Muscle of leg (tissue), 11 donors: ENCODE data around the gene CUEDC1. TPM values are rescaled to one million over a fixed set of nuclear protein-coding genes. Genes with fewer than 3 reads are reported as not detected.
"Not testable (repeated sequence)": the region's sequence is repeated elsewhere in the genome, so short reads cannot be mapped to it uniquely, and the experiment has no call there.

Experiments
- DNase-seq: peaks from one replicate; pipeline ENCODE4 v3.0.0; 2013
- H3K27ac ChIP-seq: one replicate; pipeline ENCODE4 v1.5.1; 2013; ENCODE audit warnings: mild to moderate bottlenecking, low read length, control low read depth
- H3K27me3 ChIP-seq: one replicate; pipeline ENCODE4 v1.6.1; 2013; ENCODE audit warnings: low read length; ENCODE audit not compliant: control insufficient read depth, insufficient read depth
- H3K36me3 ChIP-seq: one replicate; pipeline ENCODE4 v1.6.1; 2013; ENCODE audit warnings: low read length; ENCODE audit not compliant: control insufficient read depth, insufficient read depth
- H3K4me1 ChIP-seq: one replicate; pipeline ENCODE4 v1.6.1; 2013; ENCODE audit warnings: low read length; ENCODE audit not compliant: control insufficient read depth, insufficient read depth
- H3K4me3 ChIP-seq: one replicate; pipeline ENCODE4 v1.5.1; 2013; ENCODE audit warnings: low read length, control low read depth
- H3K9me3 ChIP-seq: replicated peaks from 2 replicates; pipeline ENCODE4 v1.6.1; 2013; ENCODE audit warnings: low read depth, low read length; ENCODE audit not compliant: control insufficient read depth
- WGBS: methylation state at CpG from one replicate; pipeline ENCODE4 v1.1.5; 2013; ENCODE audit warnings: missing lambda C conversion rate; ENCODE audit not compliant: insufficient coverage; 5-methylcytosine and 5-hydroxymethylcytosine counted together
- polyA plus RNA-seq, 8 donors: library from polyadenylated mRNA; unstranded; fragments of 120-200 nt; gene quantifications; one replicate each; pipeline versions ENCODE4 v1.2.1 to v1.2.3, GENCODE V29; 2013; ENCODE audit warnings: inconsistent platforms in 1 of 8, low replicate concordance in 1 of 8; ENCODE audit not compliant: insufficient read length in 8 of 8, insufficient read depth in 1 of 8
- total RNA-seq: library from RNA; stranded (reverse); fragments of 120-200 nt; gene quantifications from one replicate; pipeline ENCODE4 v1.2.4, GENCODE V29; 2013

CUEDC1 gene
- total and polyA plus RNA-seq, 9 donors, result 13.2 to 59.3 (median 51.8) TPM

- peak; percentile 100 for DNase-seq
- under 1% methylated on average over 54 of the region's 57 CpGs for WGBS
- Histone ChIP-seq H3K4me3 (peak within 1 kb of the TSS; percentile 89), H3K4me1 (peaks cover 40% of the 10 kb centered on the region), H3K27ac (peak within 1 kb of the TSS; percentile 98), H3K36me3 (peaks cover 11% of the 10 kb centered on the region), H3K27me3 (peaks cover 2% of the 10 kb centered on the region), H3K9me3 (no peaks in the 10 kb centered on the region)
Measured at GRCh38 chr17:57849874-57850754, 105.1 kb downstream of the CUEDC1 start, which contains the start of gene MRPS23. MRPS23 (minus strand) TSS chr17:57850044; CDS start chr17:57850010, 34 bp downstream.

GRCh38 chr17:57849163-57849873, 105.9 kb downstream of the CUEDC1 start:
- no peak for DNase-seq
- peaks cover 36% of the 10 kb centered on the region for H3K4me1 ChIP-seq
- no peaks in the 10 kb centered on the region for H3K27me3 ChIP-seq
- 11% methylated on average over 21 of the region's 27 CpGs for WGBS
- H3K4me3 ChIP-seq, result peak overlapping the region; percentile 89
- no peaks in the 10 kb centered on the region for H3K9me3 ChIP-seq
- H3K36me3 ChIP-seq, result peaks cover 17% of the 10 kb centered on the region
- peak overlapping the region; percentile 80 for H3K27ac ChIP-seq

GRCh38 chr17:57846056-57846945, 108.9 kb downstream of the CUEDC1 start:
- DNase-seq, H3K27ac ChIP-seq, H3K4me3 ChIP-seq, H3K27me3 ChIP-seq, H3K9me3 ChIP-seq: not testable (repeated sequence)
- 88% methylated on average over 17 of the region's 32 CpGs for WGBS
- H3K36me3 ChIP-seq, result peaks cover 17% of the 10 kb centered on the region
- peaks cover 11% of the 10 kb centered on the region for H3K4me1 ChIP-seq

- Histone ChIP-seq H3K4me1 (no peaks in the 10 kb centered on the region), H3K27ac (no peak overlapping the region), H3K4me3 (no peak overlapping the region), H3K27me3 (no peaks in the 10 kb centered on the region), H3K9me3 (no peaks in the 10 kb centered on the region), H3K36me3 (peaks cover 31% of the 10 kb centered on the region)
- WGBS, result no CpG with 5 or more reads among the region's 1 CpG
- DNase-seq, result no peak
Measured at GRCh38 chr17:57842280-57842679, 112.9 kb downstream of the CUEDC1 start.

DNA sequence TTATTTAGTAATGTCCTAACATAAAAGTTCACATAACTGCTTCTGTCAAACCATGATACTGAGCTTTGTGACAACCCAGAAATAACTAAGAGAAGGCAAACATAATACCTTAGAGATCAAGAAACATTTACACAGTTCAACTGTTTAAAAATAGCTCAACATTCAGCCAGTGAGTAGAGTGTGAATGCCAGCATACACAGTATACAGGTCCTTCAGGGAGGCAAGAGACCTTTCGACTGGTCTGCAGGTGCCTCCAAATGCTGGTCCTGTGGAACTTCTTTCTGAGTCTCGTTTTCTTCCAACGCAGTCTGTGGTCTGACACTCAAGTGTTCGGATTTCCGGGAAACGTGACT, 115.7 kb downstream of the CUEDC1 start:
- Histone ChIP-seq H3K27ac (no peak overlapping the region), H3K27me3 (no peaks in the 10 kb centered on the region), H3K4me3 (no peak overlapping the region), H3K9me3 (no peaks in the 10 kb centered on the region), H3K36me3 (peaks cover 24% of the 10 kb centered on the region), H3K4me1 (no peaks in the 10 kb centered on the region)
- DNase-seq, result no peak
- 100% methylated on average over 3 of the region's 6 CpGs for WGBS

DNA sequence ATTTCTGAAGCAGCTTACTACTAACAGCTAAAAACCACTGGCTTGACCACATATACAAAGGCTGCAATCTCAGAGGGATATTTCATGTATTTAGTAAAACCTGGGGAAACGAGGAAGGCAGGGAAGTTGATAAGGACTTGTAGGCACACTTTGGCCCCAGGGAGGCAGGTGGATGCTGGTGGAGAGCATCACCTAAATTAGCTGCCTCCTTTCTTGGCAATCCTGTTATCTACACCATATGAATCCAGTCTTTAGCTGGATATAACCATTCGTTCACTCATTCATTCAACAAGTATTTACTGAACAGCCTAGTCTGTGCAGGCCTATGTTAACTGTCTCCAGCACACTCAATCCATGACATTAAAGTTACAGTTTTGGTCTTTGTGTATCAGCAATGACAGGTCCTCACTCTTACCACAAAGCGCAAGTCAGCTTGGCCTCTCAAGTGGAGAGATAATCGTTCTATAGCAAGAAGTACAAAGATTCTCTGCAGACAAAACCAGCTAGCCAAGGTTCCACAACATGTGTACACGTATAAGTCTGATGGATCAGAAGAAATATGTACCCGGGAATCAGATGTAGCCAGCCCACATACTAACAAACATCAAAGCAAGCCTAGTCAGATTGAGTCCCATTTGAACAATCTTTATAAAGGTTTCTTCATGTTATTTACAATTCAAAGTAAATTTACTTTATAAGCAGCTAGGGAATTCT, 116.2 kb downstream of the CUEDC1 start:
- H3K27ac ChIP-seq, result no peak overlapping the region

DNA sequence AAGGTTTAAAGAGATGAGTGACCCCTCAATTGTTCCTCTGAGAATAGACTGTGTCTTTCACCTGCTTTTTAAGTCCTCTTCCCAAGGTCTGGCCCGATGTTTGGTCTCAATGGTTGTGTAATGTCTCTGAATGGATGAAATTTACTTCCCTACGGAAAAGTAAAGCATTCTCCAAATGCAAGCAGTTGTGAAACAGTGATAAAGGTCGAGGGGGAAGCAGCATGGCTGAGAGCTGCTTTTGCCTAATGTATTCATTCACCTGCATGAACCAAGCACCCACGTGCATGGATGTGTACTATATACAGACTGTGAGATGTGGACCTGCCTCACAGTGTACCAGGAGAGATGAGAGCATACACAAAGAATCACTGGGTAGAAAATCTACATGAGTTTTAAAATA, 116.8 kb downstream of the CUEDC1 start:
- H3K36me3 ChIP-seq, result peaks cover 24% of the 10 kb centered on the region

More for the DNA sequence above, 116.2 kb downstream of the CUEDC1 start:
- no CpG with 5 or more reads among the region's 6 CpGs for WGBS
- no peaks in the 10 kb centered on the region for H3K27me3 ChIP-seq
- no peak for DNase-seq
- no peaks in the 10 kb centered on the region for H3K9me3 ChIP-seq
- H3K4me1 ChIP-seq, result no peaks in the 10 kb centered on the region
- H3K36me3 ChIP-seq, result peaks cover 24% of the 10 kb centered on the region
- no peak overlapping the region for H3K4me3 ChIP-seq

GRCh38 chr17:57835333-57835900, 119.8 kb downstream of the CUEDC1 start:
- no peak for DNase-seq
- Histone ChIP-seq H3K4me1 (peaks cover 10% of the 10 kb centered on the region), H3K4me3 (no peak overlapping the region), H3K27me3 (peaks cover 3% of the 10 kb centered on the region), H3K9me3 (no peaks in the 10 kb centered on the region), H3K36me3 (peaks cover 20% of the 10 kb centered on the region), H3K27ac (no peak overlapping the region)
- no CpG with 5 or more reads among the region's 2 CpGs for WGBS

More for the DNA sequence above, 116.8 kb downstream of the CUEDC1 start:
- Histone ChIP-seq H3K4me3 (no peak overlapping the region), H3K27me3 (no peaks in the 10 kb centered on the region), H3K4me1 (no peaks in the 10 kb centered on the region), H3K9me3 (no peaks in the 10 kb centered on the region), H3K27ac (no peak overlapping the region)
- WGBS, result no CpG with 5 or more reads among the region's 4 CpGs
- no peak for DNase-seq

- H3K27me3 ChIP-seq, result peaks cover 3% of the 10 kb centered on the region
- no peak overlapping the region for H3K4me3 ChIP-seq
- H3K9me3 ChIP-seq, result no peaks in the 10 kb centered on the region
- H3K4me1 ChIP-seq, result peaks cover 10% of the 10 kb centered on the region
- no peak for DNase-seq
- H3K27ac ChIP-seq, result no peak overlapping the region
- WGBS, result 58% methylated on average over 10 of the region's 13 CpGs
- peaks cover 14% of the 10 kb centered on the region for H3K36me3 ChIP-seq
Measured at GRCh38 chr17:57834146-57834741, 121.0 kb downstream of the CUEDC1 start.
